ENCODE measurements around the gene CTIF. TPM values are rescaled to one million over a fixed set of nuclear protein-coding genes. Genes with fewer than 3 reads are reported as not detected.

Gene CTIF
- polyA plus RNA-seq, 1 experiment = 40.2 TPM

GRCh38 chr18:48539406-48540250 is 797 bp downstream of the CTIF start:
- no peak for TF ChIP-seq CTCF (IDR thresholded peaks at IDR 0.05; ENCODE audit: low read depth, low read length)
- H3K27me3 ChIP-seq (ENCODE audit: control insufficient read depth, insufficient read depth, low read length) = no peaks in the 10 kb centered on the region
- no peaks in the 10 kb centered on the region; the same call in 1 of the 2 replicates for H3K9me3 ChIP-seq (ENCODE audit: control insufficient read depth, insufficient read depth, low read length)
- peak overlapping the region; percentile 95 for H3K4me3 ChIP-seq (ENCODE audit: low read depth, low read length)
- DNase-seq (ENCODE audit: low read depth, low spot score) = no peak
- H3K27ac ChIP-seq (ENCODE audit: low read depth, low read length) = peak overlapping the region; percentile 85
- CTCF ChIA-PET = no interaction called here
- POLR2A ChIA-PET = interaction anchor here (0.7 to 1.4 kb wide), 3 partner anchors 23 to 271 kb away, joined by 3 read pairs; no protein-coding TSS in a partner anchor

DNA sequence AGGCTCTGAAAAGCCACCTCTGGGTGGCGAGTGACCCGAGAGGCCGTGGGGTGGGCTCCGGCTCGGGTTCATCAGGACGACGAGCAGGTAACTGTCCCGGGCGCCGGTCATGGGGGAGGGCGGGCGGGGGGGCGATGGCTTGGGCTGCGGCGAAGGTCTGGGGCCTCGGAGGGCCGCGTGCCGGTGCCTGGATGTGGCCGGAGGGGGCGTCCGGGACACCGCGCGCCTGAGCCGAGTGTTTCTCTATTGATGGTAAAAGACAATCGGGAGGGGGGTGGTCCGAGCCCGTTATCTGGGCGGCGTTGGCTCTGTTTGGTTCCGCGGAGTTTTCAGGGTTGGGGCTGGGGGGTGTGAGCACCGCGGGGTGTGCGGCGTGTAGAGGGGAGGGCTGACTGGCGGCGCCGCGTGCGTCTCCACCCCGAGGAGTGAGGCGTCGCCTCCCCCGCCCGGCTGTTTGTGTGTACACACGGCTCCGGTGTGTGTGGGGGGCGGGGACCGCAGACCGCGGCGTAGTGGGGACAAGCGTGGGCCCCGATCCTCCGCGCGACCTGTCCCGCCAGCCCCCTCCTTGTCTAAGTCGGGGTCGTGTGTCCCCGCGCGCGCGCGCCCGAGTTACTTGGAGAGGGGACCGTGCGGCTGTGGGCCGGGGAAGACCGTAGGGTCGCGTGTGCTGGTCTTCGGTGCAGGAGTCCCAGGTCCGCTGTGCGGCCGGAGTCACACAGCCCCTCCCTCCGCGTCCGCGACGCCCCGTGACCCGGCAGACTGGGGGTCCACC is 1.6 kb downstream of the CTIF start:
- ChIA-PET POLR2A (no interaction called here), CTCF (no interaction called here)
- Histone ChIP-seq H3K4me3 (ENCODE audit: low read depth, low read length) (peak overlapping the region; percentile 95), H3K27me3 (ENCODE audit: control insufficient read depth, insufficient read depth, low read length) (no peaks in the 10 kb centered on the region), H3K27ac (ENCODE audit: low read depth, low read length) (peak overlapping the region; percentile 85), H3K9me3 (ENCODE audit: control insufficient read depth, insufficient read depth, low read length) (no peaks in the 10 kb centered on the region; the same call in 1 of the 2 replicates)
- TF ChIP-seq CTCF (IDR thresholded peaks at IDR 0.05; ENCODE audit: low read depth, low read length) = peak; percentile 25; the same call in 1 of the 2 replicates
- no peak for DNase-seq (ENCODE audit: low read depth, low spot score)

GRCh38 chr18:48541026-48541746 is 2.4 kb downstream of the CTIF start:
- peak overlapping the region; percentile 95 for H3K4me3 ChIP-seq (ENCODE audit: low read depth, low read length)
- no peak for DNase-seq (ENCODE audit: low read depth, low spot score)
- no peak for TF ChIP-seq CTCF (IDR thresholded peaks at IDR 0.05; ENCODE audit: low read depth, low read length)
- peak overlapping the region; percentile 68 for H3K27ac ChIP-seq (ENCODE audit: low read depth, low read length)
- no peaks in the 10 kb centered on the region; the same call in 1 of the 2 replicates for H3K9me3 ChIP-seq (ENCODE audit: control insufficient read depth, insufficient read depth, low read length)
- no peaks in the 10 kb centered on the region for H3K27me3 ChIP-seq (ENCODE audit: control insufficient read depth, insufficient read depth, low read length)
- ChIA-PET CTCF (no interaction called here), POLR2A (no interaction called here)

GRCh38 chr18:48541747-48542400 is 3.0 kb downstream of the CTIF start:
- DNase-seq (ENCODE audit: low read depth, low spot score) = no peak
- Histone ChIP-seq H3K9me3 (ENCODE audit: control insufficient read depth, insufficient read depth, low read length) (no peaks in the 10 kb centered on the region; the same call in 1 of the 2 replicates), H3K4me3 (ENCODE audit: low read depth, low read length) (peak overlapping the region; percentile 95), H3K27me3 (ENCODE audit: control insufficient read depth, insufficient read depth, low read length) (no peaks in the 10 kb centered on the region), H3K27ac (ENCODE audit: low read depth, low read length) (no peak overlapping the region)
- no peak for TF ChIP-seq CTCF (IDR thresholded peaks at IDR 0.05; ENCODE audit: low read depth, low read length)
- ChIA-PET CTCF (interaction anchor here (1.1 kb wide), 1 partner anchor 66 kb away, joined by 3 read pairs; no protein-coding TSS in a partner anchor), POLR2A (no interaction called here)

All from AG04450 (cell line).